Suprapubic skin (tissue), 3 donors: ENCODE results near the gene GRIK5.

Experiments
- CTCF ChIP-seq, 2 donors: fragments of 200-600 bp in 1 of 2; fragments of 450-650 bp in 1 of 2; sonication (generic) in 1 of 2; IDR thresholded peaks; one replicate each; pipeline ENCODE4 v1.5.1; 2016 to 2019; ENCODE audit warnings: antibody characterized with exemption in 2 of 2, mild to moderate bottlenecking in 1 of 2, moderate library complexity in 1 of 2
- EP300 ChIP-seq: sonication (generic); formaldehyde crosslinking; IDR thresholded peaks from one replicate; pipeline ENCODE4 v1.6.1; 2017; ENCODE audit warnings: antibody characterized with exemption
- POLR2A ChIP-seq, 2 donors: fragments of 450-650 bp; IDR thresholded peaks; one replicate each; pipeline ENCODE4 v1.6.1; 2017; ENCODE audit warnings: antibody characterized with exemption in 2 of 2, mild to moderate bottlenecking in 2 of 2, moderate library complexity in 2 of 2

GRCh38 chr19:42067315-42067888, 2.6 kb downstream of the GRIK5 start:
- TF ChIP-seq EP300 (no peak), CTCF (IDR thresholded peaks at IDR 0.05) (no peak), POLR2A (IDR thresholded peaks at IDR 0.05) (no peak)
